Upper lobe of left lung (tissue), 6 donors: ENCODE results near the gene RUNX2. TPM values are rescaled to one million over a fixed set of nuclear protein-coding genes. Genes with fewer than 3 reads are reported as not detected.
A peak's percentile ranks its signal among the peaks of the same experiment; 100 is the strongest.

Source experiments
- ATAC-seq, 2 donors: fragments of 200-7000 bp; cut with Tn5 transposase; one replicate each; pipeline ENCODE4 v1.9.1; 2022; ENCODE audit warnings: mild to moderate bottlenecking in 2 of 2, moderate library complexity in 2 of 2; ENCODE audit not compliant: low FRiP score in 2 of 2
- DNase-seq, 2 donors: peaks; one replicate each; pipeline ENCODE4 v3.0.0-alpha.2; 2019 to 2020
- H3K27ac ChIP-seq, 4 donors: fragments of 200-600 bp; sonication (generic); one replicate each; pipeline ENCODE4 v1.5.1; 2016 to 2019
- H3K27me3 ChIP-seq, 4 donors: fragments of 200-600 bp; sonication (generic); one replicate each; pipeline ENCODE4 v1.5.1; 2017 to 2019
- H3K36me3 ChIP-seq, 4 donors: fragments of 200-600 bp; sonication (generic); one replicate each; pipeline ENCODE4 v1.5.1; 2016 to 2019
- H3K4me1 ChIP-seq, 4 donors: fragments of 200-600 bp; sonication (generic); one replicate each; pipeline ENCODE4 v1.5.1; 2018 to 2019
- H3K4me3 ChIP-seq, 4 donors: fragments of 200-600 bp; sonication (generic); one replicate each; pipeline ENCODE4 v1.5.1; 2017 to 2019; ENCODE audit warnings: mild to moderate bottlenecking in 2 of 4, moderate library complexity in 1 of 4
- H3K9me3 ChIP-seq, 4 donors: fragments of 200-600 bp; sonication (generic); one replicate each; pipeline ENCODE4 v1.5.1; 2018 to 2019
- CTCF ChIP-seq, 6 experiments: fragments of 450-650 bp in 4 of 6; fragments of 200-600 bp in 2 of 6; sonication (generic) in 2 of 6; IDR thresholded peaks; one replicate each; pipeline ENCODE4 v1.5.1; 2016 to 2019; ENCODE audit warnings: antibody characterized with exemption in 6 of 6
- EP300 ChIP-seq, 4 donors: sonication (generic); formaldehyde crosslinking; IDR thresholded peaks; one replicate each; pipeline ENCODE4 v1.5.1; 2017; ENCODE audit warnings: antibody characterized with exemption in 4 of 4, control low read depth in 2 of 4
- POLR2A ChIP-seq, 4 donors: fragments of 450-650 bp; IDR thresholded peaks; one replicate each; pipeline ENCODE4 v1.5.1; 2016 to 2017; ENCODE audit warnings: antibody characterized with exemption in 4 of 4, mild to moderate bottlenecking in 2 of 4
- POLR2AphosphoS5 ChIP-seq, 2 donors: sonication (generic); formaldehyde crosslinking; IDR thresholded peaks; one replicate each; pipeline ENCODE4 v1.5.1; 2017; ENCODE audit warnings: antibody characterized with exemption in 2 of 2
- WGBS, 2 donors: methylation state at CpG; one replicate each; pipeline ENCODE4 v1.1.5; 2017 to 2018; 5-methylcytosine and 5-hydroxymethylcytosine counted together
- total RNA-seq, 6 donors: library from RNA; depleted of rRNA in 4 of 6; stranded (reverse); fragments of >200 nt in 4 of 6; gene quantifications; one replicate each; pipeline versions ENCODE4 v1.1.0 to v1.2.1, GENCODE V29; 2016 to 2021
- donor health status: DM: no; HTN: no; CAD: no; lungs with moderate emphysema.
- donor health status: DM: no; HTN: yes; CAD: no; lungs with severe emphysema.

RUNX2 gene
- total RNA-seq, 6 donors from 2014 or later, result 2.6 to 12.2 (median 5.5) TPM

DNA sequence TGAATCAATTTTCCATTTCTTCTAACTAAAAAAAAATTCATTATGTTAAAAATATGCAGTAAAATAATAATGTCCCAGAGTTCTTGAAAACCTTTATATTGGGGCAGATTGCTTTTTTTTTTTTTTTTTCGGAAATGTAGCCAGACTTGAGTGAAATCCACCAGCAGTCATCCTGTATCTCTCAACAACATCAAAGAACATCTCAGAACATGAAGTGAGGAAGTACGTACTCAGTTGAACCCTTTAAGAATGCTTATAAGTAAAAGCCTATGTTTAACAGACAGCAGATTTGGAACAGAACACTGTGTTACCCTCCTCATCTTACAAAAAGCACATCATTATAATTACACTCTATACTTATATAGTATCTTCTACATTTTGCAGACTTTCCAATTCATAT lies 100.6 kb downstream of the RUNX2 start:
- TF ChIP-seq POLR2A (IDR thresholded peaks at IDR 0.05), result peak in 1 of 4 donors; percentile 17
- TF ChIP-seq CTCF (IDR thresholded peaks at IDR 0.05), result no peak
- DNase-seq (no peak), ATAC-seq (no peak)
- Histone ChIP-seq H3K4me1 (peaks cover 2 to 15% (median 9%) of the 10 kb centered on the region in 4 donors), H3K36me3 (no peaks in the 10 kb centered on the region), H3K27ac (no peak overlapping the region), H3K4me3 (no peak overlapping the region), H3K9me3 (no peaks in the 10 kb centered on the region), H3K27me3 (peaks cover 0 to under 1% (median 0%) of the 10 kb centered on the region in 4 donors)
- 73 to 78% methylated on average over 2 of the region's 2 CpGs for WGBS, 2 donors

GRCh38 chr6:45430590-45431202 lies 102.6 kb downstream of the RUNX2 start:
- Histone ChIP-seq H3K4me1 (peaks cover 5 to 14% (median 9%) of the 10 kb centered on the region in 4 donors), H3K36me3 (no peaks in the 10 kb centered on the region), H3K27ac (no peak overlapping the region), H3K4me3 (no peak overlapping the region), H3K27me3 (no peaks in the 10 kb centered on the region), H3K9me3 (no peaks in the 10 kb centered on the region)
- DNase-seq, result no peak
- WGBS, 2 donors, result 64 to 74% methylated on average over 2 of the region's 2 CpGs
- ATAC-seq, result no peak
- TF ChIP-seq EP300 (IDR thresholded peaks at IDR 0.05) (no peak), POLR2A (IDR thresholded peaks at IDR 0.05) (no peak), CTCF (IDR thresholded peaks at IDR 0.05) (no peak), POLR2AphosphoS5 (IDR thresholded peaks at IDR 0.05) (no peak)

DNA sequence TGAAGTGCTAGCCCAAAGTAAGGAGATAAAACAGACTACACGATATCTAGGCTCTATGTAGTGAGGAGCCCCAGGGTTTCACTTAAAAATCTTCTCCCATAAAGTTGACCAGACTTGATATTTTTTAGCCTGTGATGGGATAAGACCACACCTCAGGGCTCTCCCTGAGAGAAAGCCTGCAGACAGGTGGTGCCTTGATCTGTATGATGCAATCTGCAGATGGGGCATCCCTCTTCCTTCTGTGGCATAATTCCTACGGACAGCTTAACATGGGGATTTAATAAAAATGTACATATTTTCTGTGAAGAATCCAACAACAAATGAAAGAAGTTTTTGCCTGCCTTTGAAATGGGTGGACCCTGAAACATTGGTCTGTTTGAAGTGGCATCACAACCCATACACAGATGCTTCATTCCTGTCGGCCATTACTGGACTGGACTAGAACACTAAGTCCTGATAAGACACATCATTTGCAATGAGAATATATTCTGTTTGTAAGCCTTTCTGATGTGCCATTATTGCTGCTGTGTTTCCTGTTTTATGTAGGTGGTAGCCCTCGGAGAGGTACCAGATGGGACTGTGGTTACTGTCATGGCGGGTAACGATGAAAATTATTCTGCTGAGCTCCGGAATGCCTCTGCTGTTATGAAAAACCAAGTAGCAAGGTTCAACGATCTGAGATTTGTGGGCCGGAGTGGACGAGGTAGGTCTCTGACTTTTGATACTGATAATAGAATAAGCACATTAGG lies 103.4 kb downstream of the RUNX2 start:
- Histone ChIP-seq H3K4me3 (no peak overlapping the region), H3K9me3 (no peaks in the 10 kb centered on the region), H3K27ac (no peak overlapping the region), H3K4me1 (peaks cover 7 to 14% (median 12%) of the 10 kb centered on the region in 4 donors), H3K27me3 (no peaks in the 10 kb centered on the region), H3K36me3 (no peaks in the 10 kb centered on the region)
- DNase-seq (no peak), ATAC-seq (no peak)
- TF ChIP-seq POLR2A (IDR thresholded peaks at IDR 0.05) (no peak), EP300 (IDR thresholded peaks at IDR 0.05) (no peak), POLR2AphosphoS5 (IDR thresholded peaks at IDR 0.05) (no peak), CTCF (IDR thresholded peaks at IDR 0.05) (no peak)
- 67 to 87% methylated on average over 10 of the region's 10 CpGs for WGBS, 2 donors

- Histone ChIP-seq H3K27me3 (no peaks in the 10 kb centered on the region), H3K27ac (no peak overlapping the region), H3K4me3 (no peak overlapping the region), H3K36me3 (no peaks in the 10 kb centered on the region), H3K4me1 (peaks cover 12 to 27% (median 25%) of the 10 kb centered on the region in 4 donors), H3K9me3 (no peaks in the 10 kb centered on the region)
- DNase-seq (no peak), ATAC-seq (no peak)
- WGBS, 2 donors, result 15 to 17% methylated on average over 2 of the region's 2 CpGs
- TF ChIP-seq EP300 (IDR thresholded peaks at IDR 0.05) (no peak), POLR2A (IDR thresholded peaks at IDR 0.05) (no peak)
Measured at GRCh38 chr6:45432977-45433376, 104.8 kb downstream of the RUNX2 start.

GRCh38 chr6:45433533-45434380 lies 105.6 kb downstream of the RUNX2 start:
- Histone ChIP-seq H3K36me3 (no peaks in the 10 kb centered on the region), H3K27me3 (no peaks in the 10 kb centered on the region), H3K4me1 (peaks cover 12 to 28% (median 25%) of the 10 kb centered on the region in 4 donors), H3K27ac (no peak overlapping the region), H3K9me3 (no peaks in the 10 kb centered on the region), H3K4me3 (no peak overlapping the region)
- TF ChIP-seq EP300 (IDR thresholded peaks at IDR 0.05) (no peak), POLR2AphosphoS5 (IDR thresholded peaks at IDR 0.05) (no peak), CTCF (IDR thresholded peaks at IDR 0.05) (no peak), POLR2A (IDR thresholded peaks at IDR 0.05) (no peak)
- DNase-seq, result no peak
- no peak for ATAC-seq
- 38 to 41% methylated on average over 2 of the region's 2 CpGs for WGBS, 2 donors
